ENCODE results near the gene C10orf53. TPM values are rescaled to one million over a fixed set of nuclear protein-coding genes. Genes with fewer than 3 reads are reported as not detected.

The C10orf53 gene, protein sequence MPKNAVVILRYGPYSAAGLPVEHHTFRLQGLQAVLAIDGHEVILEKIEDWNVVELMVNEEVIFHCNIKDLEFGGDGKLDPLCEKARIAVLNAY
- total RNA-seq (not detected), polyA plus RNA-seq (not detected), total RNA-seq (0 reads per million in 6 experiments)

DNA sequence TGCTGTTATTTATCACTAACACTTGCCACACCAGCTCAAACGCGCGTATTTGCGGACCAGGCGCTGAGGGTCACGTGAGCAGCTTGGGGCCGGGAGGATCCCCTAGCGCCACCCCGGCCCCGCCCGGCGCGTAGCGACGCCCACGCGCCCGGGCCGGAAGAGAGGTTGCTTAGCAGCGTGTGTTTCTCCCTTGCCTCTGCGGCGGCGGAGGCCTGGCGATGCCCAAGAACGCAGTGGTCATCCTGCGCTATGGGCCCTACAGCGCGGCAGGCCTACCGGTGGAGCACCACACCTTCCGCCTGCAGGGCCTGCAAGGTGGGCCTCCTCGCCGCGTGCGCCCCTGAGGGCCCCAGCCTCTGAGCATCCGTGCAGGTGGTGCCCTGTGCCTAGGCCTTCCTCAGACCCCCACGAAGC lies at the start of gene C10orf53:
C10orf53 (plus strand) TSS at position 172 of the 414 bp plus-strand sequence; CDS start at position 219, 47 bp downstream.
- Mint-ChIP-seq H3K27ac (no peak within 1 kb of the TSS), H3K4me1 (peaks cover 0 to 2% (median 0%) of the 10 kb centered on the region in 4 donors), H3K36me3 (peaks cover 0 to 45% (median 3%) of the 10 kb centered on the region in 3 donors), H3K27me3 (peaks cover 34 to 66% (median 44%) of the 10 kb centered on the region in 5 donors), H3K9me3 (peaks cover 9 to 74% (median 32%) of the 10 kb centered on the region in 9 donors), H3K4me3 (no peak within 1 kb of the TSS)
- POLR2A ChIA-PET = no interaction called here
- ATAC-seq (no peak), DNase-seq (no peak)

DNA sequence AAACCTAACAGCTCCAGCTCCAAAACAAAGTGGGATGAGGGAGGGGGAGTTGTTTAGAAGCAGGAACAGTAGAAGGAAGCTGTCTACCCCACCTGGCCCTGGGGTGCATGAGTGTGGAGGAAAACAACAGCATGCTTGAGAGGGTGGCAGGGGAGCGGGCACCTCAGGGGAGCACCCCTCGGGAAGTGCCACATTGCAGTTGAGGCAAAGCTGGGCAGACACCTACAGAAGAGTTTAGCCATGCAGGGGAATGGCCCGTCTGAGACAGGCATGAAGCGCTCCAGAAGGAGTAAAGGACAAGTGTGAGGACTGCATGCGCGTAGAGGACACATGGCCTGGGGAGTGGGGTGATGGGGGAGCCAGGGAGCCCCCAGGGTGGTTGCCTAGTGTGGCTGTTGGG lies 47.5 kb upstream of the C10orf53 start:
- ATAC-seq (no peak), DNase-seq (peak in 1 of 10 donors; percentile 43)
- H3K36me3 Mint-ChIP-seq = no peaks in the 10 kb centered on the region
- no peak overlapping the region for H3K4me3 Mint-ChIP-seq
- peaks cover 0 to 3% (median 0%) of the 10 kb centered on the region in 5 donors for H3K27me3 Mint-ChIP-seq
- no peaks in the 10 kb centered on the region for H3K4me1 Mint-ChIP-seq
- POLR2A ChIA-PET = no interaction called here
- H3K27ac Mint-ChIP-seq = no peak overlapping the region
- H3K9me3 Mint-ChIP-seq = no peaks in the 10 kb centered on the region

DNA sequence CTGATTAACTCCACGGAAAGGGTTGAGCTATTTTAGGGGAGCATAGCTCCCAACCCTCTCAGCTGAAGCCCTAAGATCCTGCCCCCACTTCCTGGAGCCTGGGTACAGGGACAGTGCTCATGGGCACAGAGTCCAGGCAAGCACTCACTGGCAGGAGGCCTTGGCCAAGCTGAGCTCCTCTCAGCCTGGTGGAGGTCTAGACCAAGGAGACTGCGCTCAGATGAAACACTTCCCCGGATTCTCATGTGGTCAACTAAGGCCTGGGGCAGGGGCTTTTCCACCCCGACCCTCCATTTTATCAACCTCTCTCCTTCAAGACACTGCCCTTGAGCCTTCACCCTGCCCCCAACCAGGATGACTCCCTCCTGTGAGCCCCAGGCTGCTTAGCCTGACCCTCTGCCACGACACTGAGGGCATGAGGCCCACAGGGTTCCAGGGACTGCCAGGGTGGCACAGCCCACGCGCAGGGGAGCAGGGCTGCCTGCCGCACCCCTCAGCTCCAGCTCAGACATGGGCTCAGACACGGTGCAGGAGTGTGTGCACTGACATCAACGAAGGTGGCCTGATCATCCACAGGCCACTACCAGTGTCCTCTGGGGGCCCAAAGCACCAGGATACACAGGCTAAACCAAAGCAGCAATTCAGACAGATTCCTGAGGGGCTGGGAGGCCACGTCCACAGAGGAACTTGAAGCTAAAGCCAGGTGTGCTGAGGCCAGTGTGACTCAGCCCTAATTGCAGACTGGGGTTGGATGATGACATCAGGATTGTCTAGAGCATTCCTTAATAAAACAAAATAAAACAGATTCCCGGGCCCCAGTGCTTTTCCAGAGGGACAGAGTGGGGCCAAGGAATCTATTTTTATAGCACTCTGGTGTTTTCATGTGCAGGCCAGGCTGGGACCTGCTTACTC lies 46.8 kb upstream of the C10orf53 start:
- no peaks in the 10 kb centered on the region for H3K4me1 Mint-ChIP-seq
- no peak for ATAC-seq
- H3K27me3 Mint-ChIP-seq = peaks cover 0 to 6% (median 1%) of the 10 kb centered on the region in 5 donors
- no peak overlapping the region for H3K27ac Mint-ChIP-seq
- no peaks in the 10 kb centered on the region for H3K9me3 Mint-ChIP-seq
- peak in 1 of 10 donors; percentile 9 for DNase-seq
- H3K4me3 Mint-ChIP-seq = no peak overlapping the region
- no peaks in the 10 kb centered on the region for H3K36me3 Mint-ChIP-seq
- POLR2A ChIA-PET = no interaction called here

DNA sequence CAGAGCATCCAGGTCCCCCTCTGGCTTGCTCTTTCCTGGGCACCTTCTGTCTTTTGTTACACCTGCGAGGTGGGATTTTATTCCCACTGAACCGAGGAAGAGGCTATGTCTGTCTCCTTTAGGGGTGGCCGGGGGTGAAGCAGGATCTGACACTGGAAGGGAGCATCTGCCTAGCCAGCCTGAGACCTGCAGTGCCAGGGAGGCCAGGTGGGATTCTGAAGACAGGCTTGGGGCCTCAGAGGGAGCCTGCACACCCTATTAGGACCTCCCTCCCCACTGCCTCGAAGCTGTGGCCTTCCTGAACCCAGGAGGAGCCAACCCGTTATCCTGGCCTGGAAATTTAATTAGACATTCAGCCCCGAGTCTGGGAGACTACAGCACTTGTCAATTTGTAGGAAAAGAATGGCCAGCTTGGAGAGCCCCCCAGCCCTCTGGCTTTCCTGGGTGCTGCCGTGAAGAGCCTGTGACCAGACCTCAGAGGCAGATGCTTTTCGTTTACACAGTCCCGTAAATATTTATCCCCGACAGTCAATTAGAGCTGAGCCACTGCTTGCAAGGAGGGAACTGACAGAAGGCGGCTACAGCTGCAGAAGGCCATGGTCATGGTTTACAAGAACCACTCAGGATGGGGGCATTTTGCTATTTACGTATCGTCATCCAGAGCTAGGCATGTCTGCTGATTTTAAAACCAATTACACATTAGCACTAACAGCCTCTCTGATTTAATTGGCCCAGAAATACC lies 46.0 kb upstream of the C10orf53 start:
- no peaks in the 10 kb centered on the region for H3K9me3 Mint-ChIP-seq
- no peak overlapping the region for H3K27ac Mint-ChIP-seq
- no peaks in the 10 kb centered on the region for H3K4me1 Mint-ChIP-seq
- H3K27me3 Mint-ChIP-seq = peaks cover 0 to 6% (median 2%) of the 10 kb centered on the region in 5 donors
- ATAC-seq (no peak), DNase-seq (peak in 1 of 10 donors; percentile 21)
- no peak overlapping the region for H3K4me3 Mint-ChIP-seq
- no peaks in the 10 kb centered on the region for H3K36me3 Mint-ChIP-seq
- POLR2A ChIA-PET = no interaction called here

DNA sequence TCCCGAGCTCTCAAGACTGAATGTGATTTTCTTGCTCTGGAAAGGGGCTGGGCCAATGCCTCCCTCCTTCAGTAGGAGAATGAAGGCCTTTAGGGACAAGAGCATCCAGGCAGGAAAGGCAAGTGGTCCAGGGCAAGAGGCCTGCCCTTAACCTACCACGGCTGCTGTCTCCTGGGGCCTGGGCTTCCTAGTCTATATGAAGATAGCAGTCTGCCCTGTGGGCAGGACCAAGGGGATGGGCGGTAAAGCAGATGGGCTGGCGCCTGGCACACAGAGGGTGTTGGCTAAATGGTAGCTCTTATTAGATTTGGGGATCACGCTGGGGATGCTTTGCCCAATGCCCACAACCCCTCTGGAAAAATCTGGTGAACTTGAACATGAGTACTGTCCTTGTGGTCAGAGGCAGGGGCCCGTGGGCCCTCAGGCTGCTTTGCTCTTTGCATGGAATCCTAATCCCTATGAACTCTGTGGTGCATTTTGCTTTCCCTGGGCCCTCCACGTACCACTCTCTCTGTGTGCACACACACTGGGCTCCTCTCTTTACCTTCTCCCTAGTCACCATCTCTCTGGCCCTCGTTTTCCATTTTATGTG lies 45.3 kb upstream of the C10orf53 start:
- Mint-ChIP-seq H3K36me3 (no peaks in the 10 kb centered on the region), H3K4me3 (no peak overlapping the region), H3K27ac (no peak overlapping the region), H3K9me3 (no peaks in the 10 kb centered on the region), H3K27me3 (peaks cover 0 to 6% (median 2%) of the 10 kb centered on the region in 5 donors), H3K4me1 (no peaks in the 10 kb centered on the region)
- POLR2A ChIA-PET = no interaction called here
- no peak for ATAC-seq
- peak in 1 of 10 donors; percentile 26 for DNase-seq

DNA sequence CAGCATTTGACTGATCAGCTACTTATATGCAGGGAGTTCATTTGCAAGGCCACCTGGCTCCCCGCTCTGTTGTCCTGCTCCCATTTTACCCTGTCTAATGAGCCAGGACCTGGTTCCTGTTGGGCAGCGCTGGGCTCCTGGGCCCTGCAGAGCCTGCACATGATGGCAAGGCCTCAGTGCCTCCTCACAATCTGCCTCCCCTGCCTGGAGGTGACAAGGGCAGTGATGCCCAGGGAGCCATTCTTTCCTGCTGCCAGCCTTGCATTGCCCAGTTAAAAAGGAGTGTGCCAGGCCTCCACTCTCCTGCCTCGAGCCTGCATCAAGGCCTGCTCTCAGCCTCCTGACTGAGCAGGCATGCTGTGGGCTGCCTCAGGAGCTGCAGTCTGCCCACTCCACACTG lies 37.1 kb upstream of the C10orf53 start:
- Mint-ChIP-seq H3K9me3 (no peaks in the 10 kb centered on the region), H3K27me3 (peaks cover 15 to 67% (median 45%) of the 10 kb centered on the region in 5 donors), H3K4me3 (no peak overlapping the region), H3K27ac (no peak overlapping the region), H3K4me1 (no peaks in the 10 kb centered on the region), H3K36me3 (no peaks in the 10 kb centered on the region)
- POLR2A ChIA-PET = no interaction called here
- DNase-seq = no peak
- ATAC-seq = no peak

DNA sequence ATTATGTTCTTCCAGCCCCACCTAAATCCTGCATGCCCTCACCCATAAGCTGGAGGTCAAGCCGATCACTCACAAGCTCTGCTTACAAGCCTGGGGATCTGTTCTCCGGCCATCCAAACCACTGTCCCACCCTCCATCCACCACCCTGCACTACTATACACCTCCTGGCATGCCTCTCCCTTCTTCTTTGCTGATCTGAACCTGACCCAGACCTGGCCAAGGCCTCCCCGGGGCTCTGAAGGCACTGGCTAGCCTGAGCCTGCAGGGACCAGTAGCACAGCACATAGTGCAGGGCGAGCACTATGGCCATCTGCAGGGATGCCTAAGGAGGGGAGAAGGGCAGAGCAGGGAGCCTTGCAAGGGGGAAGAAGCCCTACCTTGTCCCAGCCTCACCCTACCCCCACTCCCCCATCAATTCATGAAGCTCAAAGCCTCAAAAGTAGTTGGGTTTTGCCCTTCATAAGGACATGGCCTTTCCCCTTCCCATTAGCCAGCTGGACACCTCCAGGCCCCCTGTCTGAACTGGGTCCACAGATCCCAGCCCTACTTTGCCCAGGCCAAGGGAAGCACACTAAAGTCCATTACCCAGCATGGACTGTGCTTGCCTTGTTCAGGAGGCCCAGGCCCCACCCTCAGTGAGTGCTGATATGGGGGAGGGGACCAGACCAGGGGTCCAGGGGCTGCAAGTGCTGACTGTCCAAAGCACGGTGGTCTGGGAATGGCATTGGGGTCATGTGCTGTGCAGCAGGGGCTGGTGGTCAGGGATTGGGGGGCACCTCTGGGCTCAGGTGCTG lies 36.0 kb upstream of the C10orf53 start:
- POLR2A ChIA-PET = no interaction called here
- DNase-seq (peak in 1 of 10 donors; percentile 28), ATAC-seq (no peak)
- H3K27me3 Mint-ChIP-seq = peaks cover 15 to 67% (median 45%) of the 10 kb centered on the region in 5 donors
- peak overlapping the region in 1 of 10 donors; percentile 45 for H3K27ac Mint-ChIP-seq
- no peaks in the 10 kb centered on the region for H3K36me3 Mint-ChIP-seq
- peaks cover 0 to 2% (median under 1%) of the 10 kb centered on the region in 4 donors for H3K4me1 Mint-ChIP-seq
- no peak overlapping the region for H3K4me3 Mint-ChIP-seq
- no peaks in the 10 kb centered on the region for H3K9me3 Mint-ChIP-seq

DNA sequence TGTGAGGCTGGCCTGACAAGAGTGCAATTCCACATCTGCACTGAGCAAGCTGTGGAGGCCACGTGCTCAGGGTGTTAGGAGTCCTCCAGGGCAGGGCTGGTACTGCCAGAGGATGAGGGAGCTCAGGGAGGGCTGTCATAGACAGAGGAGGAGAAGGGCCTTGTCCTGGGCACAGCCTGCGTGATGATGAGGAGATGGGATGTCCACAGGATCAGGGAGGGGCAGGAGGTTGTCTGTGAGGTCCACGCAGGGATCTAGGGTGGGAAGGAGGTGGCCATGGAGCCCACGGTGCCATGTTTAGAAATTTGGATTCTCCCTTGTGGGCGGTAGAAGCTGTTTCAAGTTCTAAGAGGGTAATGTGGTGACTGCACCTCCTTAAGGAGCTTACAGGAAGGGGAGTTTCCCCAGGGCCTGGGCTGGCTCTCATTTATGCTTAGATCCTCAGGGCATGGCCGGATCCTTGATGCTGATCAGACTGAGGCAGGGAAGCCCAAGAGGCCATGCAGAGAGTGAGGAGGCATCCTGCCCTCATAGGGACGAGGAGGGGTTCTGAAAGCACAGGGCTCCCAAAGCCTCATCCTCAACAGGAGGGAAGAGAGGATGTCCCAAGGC lies 35.3 kb upstream of the C10orf53 start:
- H3K4me1 Mint-ChIP-seq = peaks cover 0 to 4% (median 2%) of the 10 kb centered on the region in 4 donors
- DNase-seq (no peak), ATAC-seq (no peak)
- POLR2A ChIA-PET = no interaction called here
- no peak overlapping the region for H3K4me3 Mint-ChIP-seq
- no peaks in the 10 kb centered on the region for H3K36me3 Mint-ChIP-seq
- H3K27ac Mint-ChIP-seq = no peak overlapping the region
- H3K27me3 Mint-ChIP-seq = peaks cover 17 to 67% (median 45%) of the 10 kb centered on the region in 5 donors
- H3K9me3 Mint-ChIP-seq = no peaks in the 10 kb centered on the region

DNA sequence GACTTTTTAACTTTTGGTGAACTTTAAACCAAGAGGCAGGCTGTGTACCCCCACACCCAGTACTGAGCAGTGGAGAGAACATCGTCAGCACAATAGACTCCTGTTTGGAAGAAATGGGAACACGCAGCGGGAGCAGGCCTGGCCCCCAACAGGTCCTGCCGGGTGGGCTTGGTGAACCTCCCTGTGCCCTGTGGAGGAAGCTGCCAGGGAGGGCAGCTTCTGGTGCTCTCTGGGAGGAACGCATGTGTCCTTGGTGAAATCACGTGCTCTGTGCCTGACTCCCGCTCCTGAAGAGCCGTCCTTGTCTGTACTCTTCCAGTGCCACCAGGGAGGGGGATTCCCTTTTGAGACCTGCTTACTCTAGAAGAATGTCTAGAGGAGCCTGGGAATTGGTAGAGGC lies 34.0 kb upstream of the C10orf53 start:
- POLR2A ChIA-PET = no interaction called here
- ATAC-seq (no peak), DNase-seq (no peak)
- H3K4me3 Mint-ChIP-seq = no peak overlapping the region
- peaks cover 5 to 15% (median 7%) of the 10 kb centered on the region in 4 donors for H3K4me1 Mint-ChIP-seq
- no peaks in the 10 kb centered on the region for H3K9me3 Mint-ChIP-seq
- no peak overlapping the region for H3K27ac Mint-ChIP-seq
- H3K27me3 Mint-ChIP-seq = peaks cover 14 to 55% (median 42%) of the 10 kb centered on the region in 5 donors
- H3K36me3 Mint-ChIP-seq = no peaks in the 10 kb centered on the region

DNA sequence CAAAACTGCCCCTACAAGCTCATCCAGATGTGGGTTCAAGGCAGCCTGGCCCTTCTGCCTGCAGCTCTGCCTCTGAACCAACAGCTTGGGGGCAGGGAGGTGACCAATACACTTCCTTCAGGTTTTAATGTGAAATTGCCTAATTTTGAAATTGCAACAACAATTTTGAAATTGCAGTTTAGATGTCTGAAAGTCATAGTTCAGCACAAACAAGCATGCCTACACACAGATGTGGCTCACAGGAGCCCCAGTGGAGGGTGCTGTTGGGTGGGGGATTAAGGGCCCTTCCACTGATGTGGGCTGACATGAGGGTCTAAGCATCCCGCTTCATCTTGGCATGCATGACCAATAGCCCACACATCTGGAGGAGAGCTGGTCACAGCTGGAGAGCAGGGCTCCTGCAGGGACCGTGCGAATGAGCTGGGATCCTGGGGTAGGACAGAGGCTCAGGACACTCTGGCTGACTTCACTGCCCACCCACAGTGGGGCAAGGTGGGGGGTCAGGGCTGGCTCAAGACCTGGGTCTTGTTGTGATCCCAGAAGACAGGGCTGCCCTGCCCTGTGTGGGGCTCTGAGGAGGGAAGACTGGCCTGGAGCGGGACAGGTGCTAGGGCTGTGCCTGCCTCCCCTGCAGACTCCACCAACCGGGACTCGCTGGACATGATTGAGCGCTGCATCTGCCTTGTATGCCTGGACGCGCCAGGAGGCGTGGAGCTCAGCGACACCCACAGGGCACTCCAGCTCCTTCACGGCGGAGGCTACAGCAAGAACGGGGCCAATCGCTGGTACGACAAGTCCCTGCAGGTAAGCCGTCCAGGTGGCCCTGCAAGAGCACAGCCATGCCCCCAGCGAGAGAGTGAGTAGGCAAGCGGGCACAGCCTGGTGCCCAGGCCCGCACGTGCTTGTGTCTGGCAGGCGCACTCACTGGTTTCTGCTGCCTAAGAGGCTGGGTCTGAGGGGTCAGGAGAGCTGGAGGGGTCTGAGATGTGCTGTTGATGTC lies 33.3 kb upstream of the C10orf53 start:
- Mint-ChIP-seq H3K4me1 (peaks cover 6 to 15% (median 7%) of the 10 kb centered on the region in 4 donors), H3K9me3 (no peaks in the 10 kb centered on the region)
- POLR2A ChIA-PET = no interaction called here

DNA sequence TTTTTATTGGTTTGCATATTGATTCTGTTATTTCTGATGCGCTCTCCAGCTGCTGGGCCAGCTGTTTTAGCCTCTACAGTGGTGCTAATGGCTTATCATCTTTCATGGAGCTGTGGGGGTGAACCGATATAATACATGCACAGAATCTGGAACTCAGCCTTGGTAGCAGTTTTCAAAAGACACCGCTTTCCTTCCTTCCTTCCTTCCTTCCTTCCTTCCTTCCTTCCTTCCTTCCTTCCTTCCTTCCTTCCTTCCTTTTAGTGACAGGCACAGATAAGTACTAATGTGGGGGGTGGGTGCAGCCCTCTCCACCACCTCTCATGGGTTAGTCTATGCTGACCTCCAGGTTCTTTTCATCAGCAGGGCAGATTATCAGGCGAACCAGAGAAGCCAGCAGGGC lies 31.9 kb upstream of the C10orf53 start:
- ATAC-seq (no peak), DNase-seq (no peak)
- H3K4me3 Mint-ChIP-seq = no peak overlapping the region
- no peaks in the 10 kb centered on the region for H3K36me3 Mint-ChIP-seq
- peaks cover 5 to 43% (median 30%) of the 10 kb centered on the region in 5 donors for H3K27me3 Mint-ChIP-seq
- POLR2A ChIA-PET = no interaction called here
- peaks cover 6 to 15% (median 7%) of the 10 kb centered on the region in 4 donors for H3K4me1 Mint-ChIP-seq
- H3K9me3 Mint-ChIP-seq = no peaks in the 10 kb centered on the region
- H3K27ac Mint-ChIP-seq = no peak overlapping the region

More for the DNA sequence above, 33.3 kb upstream of the C10orf53 start:
- Mint-ChIP-seq H3K36me3 (no peaks in the 10 kb centered on the region), H3K27me3 (peaks cover 13 to 48% (median 41%) of the 10 kb centered on the region in 5 donors), H3K27ac (peak overlapping the region in 1 of 10 donors; percentile 73), H3K4me3 (peak overlapping the region in 1 of 10 donors; percentile 18)
- no peak for DNase-seq
- no peak for ATAC-seq

Data from naive thymus-derived CD8-positive, alpha-beta T cell (primary cell).